ENCODE results near the gene PTAFR. TPM values are rescaled to one million over a fixed set of nuclear protein-coding genes. Genes with fewer than 3 reads are reported as not detected.

PTAFR gene
- total and polyA plus RNA-seq, 2 of the 8 experiments (the other 6 are each of a cell fraction or from before 2014, with no cell fraction given), result 1.2 to 4.9 TPM

DNA sequence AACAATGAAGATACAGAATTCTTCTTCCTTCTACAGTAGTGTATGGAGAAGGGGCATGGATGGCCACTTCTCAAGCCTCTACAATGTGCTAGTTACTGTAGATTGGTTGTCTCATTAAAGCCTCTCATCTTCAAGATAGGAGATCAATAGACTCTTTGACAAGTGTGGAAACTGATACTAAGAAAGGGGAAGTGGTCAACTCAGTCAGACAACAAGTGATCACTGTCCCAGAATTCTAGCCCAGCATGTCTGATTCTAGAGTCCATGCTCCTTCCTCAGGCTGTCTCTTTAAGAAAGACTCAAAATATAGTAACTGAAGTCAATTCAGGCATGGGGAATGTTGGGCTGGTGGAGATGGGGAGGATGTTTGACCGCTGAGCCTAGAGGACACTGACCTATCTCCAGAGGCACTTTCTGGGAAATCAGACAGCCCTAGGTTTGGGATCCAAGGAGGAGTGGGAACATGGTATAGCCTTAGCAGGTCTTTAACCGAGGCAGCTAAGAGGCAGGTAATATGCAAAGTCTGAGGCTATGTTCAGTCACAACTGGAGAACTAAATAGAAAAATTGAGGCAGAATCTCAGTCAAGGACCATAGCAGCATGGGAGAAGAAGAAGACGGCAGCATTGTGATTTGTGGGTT is 48.8 kb downstream of the PTAFR start (continued):
- TF ChIP-seq, protein P1, sequence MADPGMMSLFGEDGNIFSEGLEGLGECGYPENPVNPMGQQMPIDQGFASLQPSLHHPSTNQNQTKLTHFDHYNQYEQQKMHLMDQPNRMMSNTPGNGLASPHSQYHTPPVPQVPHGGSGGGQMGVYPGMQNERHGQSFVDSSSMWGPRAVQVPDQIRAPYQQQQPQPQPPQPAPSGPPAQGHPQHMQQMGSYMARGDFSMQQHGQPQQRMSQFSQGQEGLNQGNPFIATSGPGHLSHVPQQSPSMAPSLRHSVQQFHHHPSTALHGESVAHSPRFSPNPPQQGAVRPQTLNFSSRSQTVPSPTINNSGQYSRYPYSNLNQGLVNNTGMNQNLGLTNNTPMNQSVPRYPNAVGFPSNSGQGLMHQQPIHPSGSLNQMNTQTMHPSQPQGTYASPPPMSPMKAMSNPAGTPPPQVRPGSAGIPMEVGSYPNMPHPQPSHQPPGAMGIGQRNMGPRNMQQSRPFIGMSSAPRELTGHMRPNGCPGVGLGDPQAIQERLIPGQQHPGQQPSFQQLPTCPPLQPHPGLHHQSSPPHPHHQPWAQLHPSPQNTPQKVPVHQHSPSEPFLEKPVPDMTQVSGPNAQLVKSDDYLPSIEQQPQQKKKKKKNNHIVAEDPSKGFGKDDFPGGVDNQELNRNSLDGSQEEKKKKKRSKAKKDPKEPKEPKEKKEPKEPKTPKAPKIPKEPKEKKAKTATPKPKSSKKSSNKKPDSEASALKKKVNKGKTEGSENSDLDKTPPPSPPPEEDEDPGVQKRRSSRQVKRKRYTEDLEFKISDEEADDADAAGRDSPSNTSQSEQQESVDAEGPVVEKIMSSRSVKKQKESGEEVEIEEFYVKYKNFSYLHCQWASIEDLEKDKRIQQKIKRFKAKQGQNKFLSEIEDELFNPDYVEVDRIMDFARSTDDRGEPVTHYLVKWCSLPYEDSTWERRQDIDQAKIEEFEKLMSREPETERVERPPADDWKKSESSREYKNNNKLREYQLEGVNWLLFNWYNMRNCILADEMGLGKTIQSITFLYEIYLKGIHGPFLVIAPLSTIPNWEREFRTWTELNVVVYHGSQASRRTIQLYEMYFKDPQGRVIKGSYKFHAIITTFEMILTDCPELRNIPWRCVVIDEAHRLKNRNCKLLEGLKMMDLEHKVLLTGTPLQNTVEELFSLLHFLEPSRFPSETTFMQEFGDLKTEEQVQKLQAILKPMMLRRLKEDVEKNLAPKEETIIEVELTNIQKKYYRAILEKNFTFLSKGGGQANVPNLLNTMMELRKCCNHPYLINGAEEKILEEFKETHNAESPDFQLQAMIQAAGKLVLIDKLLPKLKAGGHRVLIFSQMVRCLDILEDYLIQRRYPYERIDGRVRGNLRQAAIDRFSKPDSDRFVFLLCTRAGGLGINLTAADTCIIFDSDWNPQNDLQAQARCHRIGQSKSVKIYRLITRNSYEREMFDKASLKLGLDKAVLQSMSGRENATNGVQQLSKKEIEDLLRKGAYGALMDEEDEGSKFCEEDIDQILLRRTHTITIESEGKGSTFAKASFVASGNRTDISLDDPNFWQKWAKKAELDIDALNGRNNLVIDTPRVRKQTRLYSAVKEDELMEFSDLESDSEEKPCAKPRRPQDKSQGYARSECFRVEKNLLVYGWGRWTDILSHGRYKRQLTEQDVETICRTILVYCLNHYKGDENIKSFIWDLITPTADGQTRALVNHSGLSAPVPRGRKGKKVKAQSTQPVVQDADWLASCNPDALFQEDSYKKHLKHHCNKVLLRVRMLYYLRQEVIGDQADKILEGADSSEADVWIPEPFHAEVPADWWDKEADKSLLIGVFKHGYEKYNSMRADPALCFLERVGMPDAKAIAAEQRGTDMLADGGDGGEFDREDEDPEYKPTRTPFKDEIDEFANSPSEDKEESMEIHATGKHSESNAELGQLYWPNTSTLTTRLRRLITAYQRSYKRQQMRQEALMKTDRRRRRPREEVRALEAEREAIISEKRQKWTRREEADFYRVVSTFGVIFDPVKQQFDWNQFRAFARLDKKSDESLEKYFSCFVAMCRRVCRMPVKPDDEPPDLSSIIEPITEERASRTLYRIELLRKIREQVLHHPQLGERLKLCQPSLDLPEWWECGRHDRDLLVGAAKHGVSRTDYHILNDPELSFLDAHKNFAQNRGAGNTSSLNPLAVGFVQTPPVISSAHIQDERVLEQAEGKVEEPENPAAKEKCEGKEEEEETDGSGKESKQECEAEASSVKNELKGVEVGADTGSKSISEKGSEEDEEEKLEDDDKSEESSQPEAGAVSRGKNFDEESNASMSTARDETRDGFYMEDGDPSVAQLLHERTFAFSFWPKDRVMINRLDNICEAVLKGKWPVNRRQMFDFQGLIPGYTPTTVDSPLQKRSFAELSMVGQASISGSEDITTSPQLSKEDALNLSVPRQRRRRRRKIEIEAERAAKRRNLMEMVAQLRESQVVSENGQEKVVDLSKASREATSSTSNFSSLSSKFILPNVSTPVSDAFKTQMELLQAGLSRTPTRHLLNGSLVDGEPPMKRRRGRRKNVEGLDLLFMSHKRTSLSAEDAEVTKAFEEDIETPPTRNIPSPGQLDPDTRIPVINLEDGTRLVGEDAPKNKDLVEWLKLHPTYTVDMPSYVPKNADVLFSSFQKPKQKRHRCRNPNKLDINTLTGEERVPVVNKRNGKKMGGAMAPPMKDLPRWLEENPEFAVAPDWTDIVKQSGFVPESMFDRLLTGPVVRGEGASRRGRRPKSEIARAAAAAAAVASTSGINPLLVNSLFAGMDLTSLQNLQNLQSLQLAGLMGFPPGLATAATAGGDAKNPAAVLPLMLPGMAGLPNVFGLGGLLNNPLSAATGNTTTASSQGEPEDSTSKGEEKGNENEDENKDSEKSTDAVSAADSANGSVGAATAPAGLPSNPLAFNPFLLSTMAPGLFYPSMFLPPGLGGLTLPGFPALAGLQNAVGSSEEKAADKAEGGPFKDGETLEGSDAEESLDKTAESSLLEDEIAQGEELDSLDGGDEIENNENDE (IDR thresholded peaks at IDR 0.05; ENCODE audit: insufficient replicate concordance, low read length), result no peak
- TF ChIP-seq NANOG (IDR thresholded peaks at IDR 0.05; ENCODE audit: insufficient read depth, low read depth, low read length, poor library complexity, severe bottlenecking) (no peak), NRF1 (IDR thresholded peaks at IDR 0.05; ENCODE audit: low read depth, low read length) (no peak), CTBP2 (IDR thresholded peaks at IDR 0.05; ENCODE audit: borderline replicate concordance, insufficient read depth, insufficient read length, low read length) (no peak), CBX8 (IDR thresholded peaks at IDR 0.05; ENCODE audit: borderline replicate concordance, low read depth, low read length) (no peak), RXRA (IDR thresholded peaks at IDR 0.05; ENCODE audit: insufficient read depth, low read depth, low read length) (no peak), KDM1A (IDR thresholded peaks at IDR 0.05; ENCODE audit: borderline replicate concordance, low read length) (no peak), SUZ12 (IDR thresholded peaks at IDR 0.05; ENCODE audit: low read length) (no peak), TCF12 (IDR thresholded peaks at IDR 0.05; ENCODE audit: low read depth, low read length) (no peak)
- TF ChIP-seq, protein P2, sequence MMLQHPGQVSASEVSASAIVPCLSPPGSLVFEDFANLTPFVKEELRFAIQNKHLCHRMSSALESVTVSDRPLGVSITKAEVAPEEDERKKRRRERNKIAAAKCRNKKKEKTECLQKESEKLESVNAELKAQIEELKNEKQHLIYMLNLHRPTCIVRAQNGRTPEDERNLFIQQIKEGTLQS (IDR thresholded peaks at IDR 0.05; ENCODE audit: insufficient read depth, low read depth, low read length), result no peak
